Sigmoid colon (tissue), 7 donors: ENCODE measurements around the gene KCNJ10. TPM values are rescaled to one million over a fixed set of nuclear protein-coding genes. Genes with fewer than 3 reads are reported as not detected.
A peak's percentile ranks its signal among the peaks of the same experiment; 100 is the strongest.

Experiments
- DNase-seq: peaks from one replicate; pipeline ENCODE4 v3.0.0-alpha.2; 2019
- H3K27ac ChIP-seq, 4 donors: fragments of 200-600 bp; sonication (generic); one replicate each; pipeline ENCODE4 v1.5.1; 2016 to 2019; ENCODE audit warnings: mild to moderate bottlenecking in 1 of 4
- H3K27me3 ChIP-seq, 3 donors: fragments of 200-600 bp; sonication (generic); one replicate each; pipeline ENCODE4 v1.5.1; 2019; ENCODE audit warnings: mild to moderate bottlenecking in 1 of 3
- H3K36me3 ChIP-seq, 4 donors: fragments of 200-600 bp; sonication (generic); one replicate each; pipeline ENCODE4 v1.5.1; 2016 to 2019
- H3K4me1 ChIP-seq, 4 donors: fragments of 200-600 bp; sonication (generic); one replicate each; pipeline ENCODE4 v1.5.1; 2017 to 2019
- H3K4me3 ChIP-seq, 4 donors: fragments of 200-600 bp; sonication (generic); one replicate each; pipeline ENCODE4 v1.5.1; 2017 to 2019; ENCODE audit warnings: mild to moderate bottlenecking in 2 of 4, moderate library complexity in 1 of 4
- H3K9me3 ChIP-seq, 4 donors: fragments of 200-600 bp in 3 of 4; sonication (generic) in 3 of 4; one replicate each; pipeline versions ENCODE4 v1.5.1 to v1.6.1; 2013 to 2019
- EP300 ChIP-seq, 4 donors: sonication (generic); formaldehyde crosslinking; IDR thresholded peaks; one replicate each; pipeline ENCODE4 v1.6.1; 2017; ENCODE audit warnings: antibody characterized with exemption in 4 of 4
- POLR2A ChIP-seq, 2 donors: fragments of 450-650 bp; IDR thresholded peaks; one replicate each; pipeline ENCODE4 v1.6.1; 2016; ENCODE audit warnings: antibody characterized with exemption in 2 of 2, mild to moderate bottlenecking in 2 of 2, moderate library complexity in 2 of 2
- POLR2AphosphoS5 ChIP-seq, 4 donors: sonication (generic); formaldehyde crosslinking; IDR thresholded peaks; one replicate each; pipeline ENCODE4 v1.6.1; 2017; ENCODE audit warnings: antibody characterized with exemption in 4 of 4
- WGBS, 2 donors: extraction: QIAGEN DNeasy Blood & Tissue Kit; methylation state at CpG; one replicate each; pipeline ENCODE4 v1.1.7; 2013; 5-methylcytosine and 5-hydroxymethylcytosine counted together
- intact Hi-C: fragments of 100-400 bp; cut with DNase I; formaldehyde crosslinking; loops from one replicate; pipeline ENCODE4 v1.15.1; 2023
- polyA plus RNA-seq, 3 donors: library from polyadenylated mRNA; stranded (reverse); fragments of 200-250 nt; gene quantifications; one replicate each; pipeline ENCODE4 v1.2.3, GENCODE V29; 2013
- total RNA-seq, 4 donors: library from RNA; depleted of rRNA; stranded (reverse); fragments of >200 nt; gene quantifications; one replicate each; pipeline ENCODE4 v1.1.0, GENCODE V29; 2016
- TF ChIP-seq, protein P1 (sequence below), 4 experiments: fragments of 450-650 bp in 3 of 4; fragments of 200-600 bp in 1 of 4; IDR thresholded peaks; one replicate each; pipeline ENCODE4 v1.5.1; 2016 to 2019; ENCODE audit warnings: antibody characterized with exemption in 4 of 4, mild to moderate bottlenecking in 3 of 4, moderate library complexity in 2 of 4
- donor health status: healthy with polysubstance abuse.
- donor health status: Bipolar disorder and iron deficiency.
- donor health status: healthy.

KCNJ10 gene
- total and polyA plus RNA-seq, 7 donors: 0.23 to 1.3 (median 0.31) TPM; not detected in 3

DNA sequence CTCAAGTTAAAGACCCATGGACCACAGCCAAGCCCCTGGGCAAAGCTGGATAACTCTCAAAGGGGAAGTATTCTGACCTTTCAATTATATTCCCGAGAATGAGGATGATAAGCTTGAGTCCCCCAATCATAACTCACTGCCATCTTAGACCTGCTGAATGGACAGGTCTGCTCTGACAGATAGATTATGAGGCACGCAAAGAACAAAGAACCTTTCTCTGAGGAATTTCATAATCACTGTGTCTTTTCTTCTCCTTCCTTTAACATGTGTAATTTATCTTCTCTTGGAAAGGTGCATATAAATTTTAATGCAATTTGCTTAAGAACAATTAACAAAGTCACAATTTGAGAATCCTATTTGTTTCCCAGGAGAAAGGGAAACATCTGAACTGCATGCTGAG, 60.2 kb downstream of the KCNJ10 start:
- Histone ChIP-seq H3K9me3 (no peaks in the 10 kb centered on the region), H3K27ac (no peak overlapping the region), H3K36me3 (peaks cover 0 to 3% (median 0%) of the 10 kb centered on the region in 4 donors), H3K4me1 (no peaks in the 10 kb centered on the region), H3K27me3 (no peaks in the 10 kb centered on the region), H3K4me3 (no peak overlapping the region)
- TF ChIP-seq, protein P1, sequence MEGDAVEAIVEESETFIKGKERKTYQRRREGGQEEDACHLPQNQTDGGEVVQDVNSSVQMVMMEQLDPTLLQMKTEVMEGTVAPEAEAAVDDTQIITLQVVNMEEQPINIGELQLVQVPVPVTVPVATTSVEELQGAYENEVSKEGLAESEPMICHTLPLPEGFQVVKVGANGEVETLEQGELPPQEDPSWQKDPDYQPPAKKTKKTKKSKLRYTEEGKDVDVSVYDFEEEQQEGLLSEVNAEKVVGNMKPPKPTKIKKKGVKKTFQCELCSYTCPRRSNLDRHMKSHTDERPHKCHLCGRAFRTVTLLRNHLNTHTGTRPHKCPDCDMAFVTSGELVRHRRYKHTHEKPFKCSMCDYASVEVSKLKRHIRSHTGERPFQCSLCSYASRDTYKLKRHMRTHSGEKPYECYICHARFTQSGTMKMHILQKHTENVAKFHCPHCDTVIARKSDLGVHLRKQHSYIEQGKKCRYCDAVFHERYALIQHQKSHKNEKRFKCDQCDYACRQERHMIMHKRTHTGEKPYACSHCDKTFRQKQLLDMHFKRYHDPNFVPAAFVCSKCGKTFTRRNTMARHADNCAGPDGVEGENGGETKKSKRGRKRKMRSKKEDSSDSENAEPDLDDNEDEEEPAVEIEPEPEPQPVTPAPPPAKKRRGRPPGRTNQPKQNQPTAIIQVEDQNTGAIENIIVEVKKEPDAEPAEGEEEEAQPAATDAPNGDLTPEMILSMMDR (IDR thresholded peaks at IDR 0.05): no peak
- TF ChIP-seq EP300 (IDR thresholded peaks at IDR 0.05) (no peak), POLR2A (IDR thresholded peaks at IDR 0.05) (no peak), POLR2AphosphoS5 (IDR thresholded peaks at IDR 0.05) (no peak)
- intact Hi-C loops: loop anchor here (5.0 kb wide), 1 partner anchor 228 kb away; the partner anchor contains the start of gene DUSP23
- 61 to 70% methylated on average over 2 of the region's 2 CpGs for WGBS, 2 donors
- DNase-seq: no peak

DNA sequence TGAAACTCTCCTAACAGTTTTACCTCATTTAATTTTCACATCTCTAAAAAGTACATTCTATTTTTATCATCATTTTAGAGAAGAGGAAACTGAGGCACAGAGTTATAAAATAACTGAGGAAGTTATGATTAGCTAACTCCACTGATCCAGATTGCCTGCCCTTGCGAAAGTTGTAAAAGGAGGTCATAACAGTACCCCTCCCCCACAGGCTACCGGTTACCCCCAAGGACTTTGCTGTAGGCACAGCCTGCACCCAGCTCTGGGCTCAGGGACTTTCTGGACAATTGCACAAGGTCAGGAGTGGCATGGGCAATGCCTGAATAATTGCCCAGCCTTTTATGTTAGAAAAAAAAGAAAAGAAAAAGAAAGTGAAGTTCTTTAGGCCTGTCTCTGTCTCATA, 60.9 kb downstream of the KCNJ10 start:
- WGBS, 2 donors: 59 to 82% methylated on average over 2 of the region's 2 CpGs
- Histone ChIP-seq H3K36me3 (peaks cover 0 to 3% (median 0%) of the 10 kb centered on the region in 4 donors), H3K4me3 (no peak overlapping the region), H3K9me3 (no peaks in the 10 kb centered on the region), H3K27ac (no peak overlapping the region), H3K4me1 (no peaks in the 10 kb centered on the region), H3K27me3 (no peaks in the 10 kb centered on the region)
- intact Hi-C loops: loop anchor here (5.0 kb wide), 1 partner anchor 227 kb away; the partner anchor contains the start of gene DUSP23
- TF ChIP-seq POLR2AphosphoS5 (IDR thresholded peaks at IDR 0.05): no peak
- TF ChIP-seq POLR2A (IDR thresholded peaks at IDR 0.05): no peak
- no peak for TF ChIP-seq EP300 (IDR thresholded peaks at IDR 0.05)
- TF ChIP-seq, protein P1 (IDR thresholded peaks at IDR 0.05): no peak
- no peak for DNase-seq

DNA sequence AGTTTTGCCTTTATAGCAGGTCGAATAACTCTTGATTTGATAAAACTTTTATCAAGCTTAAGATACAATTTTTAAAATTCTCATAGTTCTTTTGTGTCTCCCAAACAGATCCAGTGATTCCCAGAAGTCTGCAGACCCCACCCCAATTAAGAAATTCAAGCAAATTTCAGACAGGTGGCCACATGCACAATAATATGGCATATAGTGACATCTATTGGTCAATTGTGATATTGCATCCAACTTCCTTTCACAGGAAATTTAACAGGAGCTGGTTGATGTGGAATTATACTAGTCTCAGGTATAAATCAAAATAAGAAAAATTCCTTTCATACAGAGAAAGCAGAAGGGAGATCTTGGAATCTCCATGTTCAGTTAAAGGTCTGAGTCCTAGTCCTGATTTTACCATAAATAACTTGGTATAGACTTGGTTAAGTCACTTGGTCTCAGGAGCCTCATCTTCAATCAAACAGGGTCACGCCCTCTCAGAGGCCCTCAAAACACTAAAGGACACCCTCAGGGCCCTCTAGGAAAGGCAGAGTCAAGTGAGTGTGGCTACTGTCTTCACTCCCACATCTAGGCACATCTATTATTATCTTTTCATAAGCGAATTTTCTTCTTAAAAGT, 62.3 kb downstream of the KCNJ10 start:
- 69 to 70% methylated on average over 3 of the region's 3 CpGs for WGBS, 2 donors
- Histone ChIP-seq H3K4me1 (no peaks in the 10 kb centered on the region), H3K27ac (no peak overlapping the region), H3K36me3 (peaks cover 0 to 3% (median 0%) of the 10 kb centered on the region in 4 donors), H3K4me3 (no peak overlapping the region), H3K27me3 (no peaks in the 10 kb centered on the region), H3K9me3 (no peaks in the 10 kb centered on the region)
- no peak for DNase-seq
- intact Hi-C loops: loop anchor here (1.0 to 5.0 kb wide), 2 partner anchors 71 to 225 kb away; partner anchors contain the start of gene DUSP23
- TF ChIP-seq, protein P1 (IDR thresholded peaks at IDR 0.05): peak; percentile 65 to 81 (median 74)
- no peak for TF ChIP-seq POLR2AphosphoS5 (IDR thresholded peaks at IDR 0.05)

DNA sequence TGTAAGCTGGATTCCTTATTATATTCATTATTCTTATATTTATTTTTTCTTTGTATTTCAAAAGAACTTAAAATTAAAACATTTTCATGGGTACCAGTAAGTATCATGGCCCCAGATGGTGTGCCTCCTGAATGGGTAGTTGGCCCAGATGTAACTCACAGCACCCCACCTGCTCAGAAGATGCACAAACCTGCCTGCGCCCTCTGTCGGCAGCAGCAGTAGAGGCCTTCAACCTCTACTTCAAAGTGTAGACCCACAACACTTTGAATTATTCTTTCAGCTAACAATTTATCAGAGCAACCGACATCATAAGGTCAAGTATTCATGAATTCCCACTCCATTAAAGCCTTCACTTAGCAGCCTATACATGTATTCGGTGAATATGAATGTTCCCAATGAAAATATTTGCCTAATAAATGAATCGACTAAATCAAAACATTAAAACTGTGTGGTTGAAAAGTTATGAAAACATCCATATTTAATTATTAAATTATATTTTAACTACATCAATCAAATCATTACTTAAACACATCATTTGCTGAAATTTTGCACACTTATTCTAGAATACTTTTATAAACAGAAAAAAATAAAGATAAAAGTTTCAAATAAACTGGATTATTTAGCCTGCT, 63.5 kb downstream of the KCNJ10 start:
- 27 to 29% methylated on average over 5 of the region's 5 CpGs for WGBS, 2 donors
- Histone ChIP-seq H3K27ac (no peak overlapping the region), H3K9me3 (no peaks in the 10 kb centered on the region), H3K36me3 (no peaks in the 10 kb centered on the region), H3K4me3 (no peak overlapping the region), H3K4me1 (no peaks in the 10 kb centered on the region), H3K27me3 (no peaks in the 10 kb centered on the region)
- no peak for TF ChIP-seq POLR2AphosphoS5 (IDR thresholded peaks at IDR 0.05)
- TF ChIP-seq, protein P1 (IDR thresholded peaks at IDR 0.05): peak; percentile 22 to 81 (median 76)
- no peak for TF ChIP-seq EP300 (IDR thresholded peaks at IDR 0.05)
- TF ChIP-seq POLR2A (IDR thresholded peaks at IDR 0.05): no peak
- intact Hi-C loops: loop anchor here (5.0 kb wide), 1 partner anchor 224 kb away; the partner anchor contains the start of gene DUSP23
- DNase-seq: peak; percentile 76
